Nephron progenitor cell (in vitro differentiated cells): ENCODE results near the gene PLA2G4E.

ENCODE experiments used
- DNase-seq: peaks from one replicate; pipeline ENCODE4 v3.0.0; 2021
- H3K27ac Mint-ChIP-seq: 2 replicates; pipeline ENCODE4 v1.8.0; 2021; ENCODE audit warnings: mild to moderate bottlenecking, moderate library complexity, mixed read lengths
- H3K27me3 Mint-ChIP-seq: 2 replicates; pipeline ENCODE4 v1.8.0; 2021; ENCODE audit warnings: mild to moderate bottlenecking, low read depth, mixed read lengths; ENCODE audit not compliant: poor library complexity
- H3K36me3 Mint-ChIP-seq: 2 replicates; pipeline ENCODE4 v1.8.0; 2021; ENCODE audit warnings: low read depth, mixed read lengths
- H3K4me1 Mint-ChIP-seq: 2 replicates; pipeline ENCODE4 v1.8.0; 2021; ENCODE audit warnings: mixed read lengths
- H3K4me3 Mint-ChIP-seq: 2 replicates; pipeline ENCODE4 v1.8.0; 2021; ENCODE audit warnings: mild to moderate bottlenecking, moderate library complexity, mixed read lengths
- H3K9me3 Mint-ChIP-seq: 2 replicates; pipeline ENCODE4 v1.8.0; 2021; ENCODE audit warnings: mild to moderate bottlenecking, moderate library complexity, mixed read lengths
- TF ChIP-seq, protein P1 (sequence below): fragments of 200-600 bp; sonication (generic); IDR thresholded peaks from 2 replicates; pipeline ENCODE4 v1.5.0; 2021; ENCODE audit warnings: antibody characterized with exemption

The PLA2G4E gene

DNA sequence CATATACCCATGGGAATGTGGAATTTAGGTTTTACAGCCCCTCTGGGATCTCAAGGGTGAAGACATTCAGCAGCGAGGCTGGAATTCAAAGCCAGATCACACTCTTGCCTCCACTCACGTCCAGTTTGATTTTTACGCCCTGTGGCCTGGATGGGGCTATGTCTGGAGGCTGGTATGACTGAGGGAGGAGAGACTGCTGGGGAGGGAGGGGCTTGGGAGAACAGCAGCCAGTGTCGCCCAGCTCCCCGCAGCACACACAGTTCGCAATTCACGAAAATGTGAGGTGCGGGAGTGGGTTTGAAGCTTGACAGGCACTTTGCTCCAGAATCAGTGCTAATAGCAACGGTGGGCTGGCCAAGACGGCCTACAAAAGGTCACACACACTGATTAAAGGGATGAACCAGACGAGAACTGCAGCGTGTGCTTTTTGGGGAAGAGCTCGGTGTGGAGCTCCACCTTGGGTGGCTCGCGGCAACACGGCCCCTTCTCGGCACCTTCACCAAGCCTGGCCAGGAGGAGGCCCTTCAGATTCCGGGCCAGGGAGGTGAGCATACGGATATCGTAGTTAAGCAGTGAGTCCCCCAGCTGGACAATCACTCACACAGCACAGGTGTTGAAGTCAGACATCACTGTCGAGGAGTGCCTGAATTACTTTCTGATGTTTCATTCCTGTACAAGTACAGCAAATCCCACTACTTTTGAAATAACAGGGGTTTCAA, 64.9 kb downstream of the PLA2G4E start:
- no peaks in the 10 kb centered on the region for H3K27me3 Mint-ChIP-seq
- DNase-seq, result peak; percentile 26

DNA sequence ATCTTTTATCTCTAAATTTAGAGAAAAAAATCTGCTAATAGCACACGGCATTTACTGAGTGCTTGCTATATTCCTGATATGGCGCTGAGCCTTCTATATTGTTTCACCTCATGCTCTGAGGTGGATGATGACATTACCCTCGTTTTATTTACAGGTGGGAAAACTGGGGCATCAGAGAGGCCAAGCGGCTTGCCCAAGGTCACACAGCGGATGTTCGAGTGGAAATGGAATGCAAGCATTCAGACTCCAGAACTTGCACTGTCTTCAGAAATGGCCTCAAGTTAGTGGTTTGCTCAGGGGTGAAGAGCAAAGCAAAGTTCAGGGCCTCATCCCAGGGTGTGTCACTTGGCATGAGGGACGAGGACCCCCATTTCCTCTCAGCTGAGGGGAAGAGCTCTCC, 65.7 kb downstream of the PLA2G4E start:
- peaks cover 44% of the 10 kb centered on the region for H3K4me1 Mint-ChIP-seq

More for the DNA sequence above, 64.9 kb downstream of the PLA2G4E start:
- Mint-ChIP-seq H3K36me3 (peaks cover 21% of the 10 kb centered on the region), H3K9me3 (peaks cover under 1% of the 10 kb centered on the region), H3K4me3 (peak overlapping the region; percentile 52), H3K27ac (peak overlapping the region; percentile 59), H3K4me1 (peaks cover 38% of the 10 kb centered on the region)
- TF ChIP-seq, protein P1, sequence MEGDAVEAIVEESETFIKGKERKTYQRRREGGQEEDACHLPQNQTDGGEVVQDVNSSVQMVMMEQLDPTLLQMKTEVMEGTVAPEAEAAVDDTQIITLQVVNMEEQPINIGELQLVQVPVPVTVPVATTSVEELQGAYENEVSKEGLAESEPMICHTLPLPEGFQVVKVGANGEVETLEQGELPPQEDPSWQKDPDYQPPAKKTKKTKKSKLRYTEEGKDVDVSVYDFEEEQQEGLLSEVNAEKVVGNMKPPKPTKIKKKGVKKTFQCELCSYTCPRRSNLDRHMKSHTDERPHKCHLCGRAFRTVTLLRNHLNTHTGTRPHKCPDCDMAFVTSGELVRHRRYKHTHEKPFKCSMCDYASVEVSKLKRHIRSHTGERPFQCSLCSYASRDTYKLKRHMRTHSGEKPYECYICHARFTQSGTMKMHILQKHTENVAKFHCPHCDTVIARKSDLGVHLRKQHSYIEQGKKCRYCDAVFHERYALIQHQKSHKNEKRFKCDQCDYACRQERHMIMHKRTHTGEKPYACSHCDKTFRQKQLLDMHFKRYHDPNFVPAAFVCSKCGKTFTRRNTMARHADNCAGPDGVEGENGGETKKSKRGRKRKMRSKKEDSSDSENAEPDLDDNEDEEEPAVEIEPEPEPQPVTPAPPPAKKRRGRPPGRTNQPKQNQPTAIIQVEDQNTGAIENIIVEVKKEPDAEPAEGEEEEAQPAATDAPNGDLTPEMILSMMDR, result no peak

DNA sequence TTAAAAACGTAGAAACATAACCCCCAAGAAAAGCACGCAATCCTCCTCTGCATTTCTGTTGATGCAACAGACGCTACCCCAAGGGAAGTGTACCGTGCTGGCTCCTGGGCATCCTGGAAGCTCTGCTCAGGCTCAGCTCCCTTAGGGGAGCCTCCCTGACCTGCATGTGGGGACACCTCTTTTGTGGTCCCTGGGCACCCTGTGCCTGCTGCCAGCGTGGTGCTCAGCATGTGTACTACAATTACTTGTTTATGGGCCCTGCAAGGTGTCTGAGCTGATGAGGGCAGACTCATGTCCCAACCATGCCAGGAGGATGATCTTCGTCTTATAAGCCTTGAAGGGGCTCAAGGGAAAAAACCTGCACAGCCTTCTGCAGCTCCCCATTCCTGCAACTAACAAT, 66.8 kb downstream of the PLA2G4E start:
- Mint-ChIP-seq H3K9me3 (no peaks in the 10 kb centered on the region), H3K4me1 (peaks cover 54% of the 10 kb centered on the region), H3K27ac (no peak overlapping the region), H3K27me3 (no peaks in the 10 kb centered on the region), H3K36me3 (peaks cover 13% of the 10 kb centered on the region), H3K4me3 (no peak overlapping the region)
- no peak for DNase-seq
- TF ChIP-seq, protein P1, result no peak

More for the DNA sequence above, 65.7 kb downstream of the PLA2G4E start:
- Mint-ChIP-seq H3K27me3 (no peaks in the 10 kb centered on the region), H3K4me3 (no peak overlapping the region), H3K36me3 (peaks cover 19% of the 10 kb centered on the region), H3K27ac (no peak overlapping the region), H3K9me3 (no peaks in the 10 kb centered on the region)
- no peak for DNase-seq
- TF ChIP-seq, protein P1, result no peak

- Mint-ChIP-seq H3K4me3 (no peak overlapping the region), H3K9me3 (no peaks in the 10 kb centered on the region), H3K27me3 (no peaks in the 10 kb centered on the region)
These were observed 68.8 kb downstream of the PLA2G4E start for GRCh38 chr15:41952013-41952563.

GRCh38 chr15:41951571-41951970, 69.3 kb downstream of the PLA2G4E start:
- TF ChIP-seq, protein P1, result no peak
- no peak overlapping the region for H3K27ac Mint-ChIP-seq
- H3K9me3 Mint-ChIP-seq, result no peaks in the 10 kb centered on the region
- DNase-seq, result no peak
- no peak overlapping the region for H3K4me3 Mint-ChIP-seq
- peaks cover 34% of the 10 kb centered on the region for H3K4me1 Mint-ChIP-seq
- peaks cover 6% of the 10 kb centered on the region for H3K36me3 Mint-ChIP-seq
- H3K27me3 Mint-ChIP-seq, result no peaks in the 10 kb centered on the region

More at GRCh38 chr15:41952013-41952563, 68.8 kb downstream of the PLA2G4E start:
- Mint-ChIP-seq H3K4me1 (peaks cover 39% of the 10 kb centered on the region), H3K36me3 (peaks cover 6% of the 10 kb centered on the region), H3K27ac (peak overlapping the region; percentile 27)
- no peak for DNase-seq
- TF ChIP-seq, protein P1, result no peak
